Fibroblast of the aortic adventitia (primary cell): ENCODE results near the gene PLEKHA1. TPM values are rescaled to one million over a fixed set of nuclear protein-coding genes. Genes with fewer than 3 reads are reported as not detected.

Experiments
- DNase-seq: peaks from one replicate; pipeline ENCODE4 v3.0.0-alpha.2; 2010; ENCODE audit warnings: low read depth
- H3K4me3 ChIP-seq: 2 replicates; pipeline ENCODE4 v1.5.1; 2011; ENCODE audit warnings: low read depth, mild to moderate bottlenecking, control low read depth, low read length, moderate library complexity
- CTCF ChIP-seq: IDR thresholded peaks from 2 replicates; pipeline ENCODE4 v1.5.1; 2011; ENCODE audit warnings: mild to moderate bottlenecking, low read length, control low read depth, inconsistent platforms; ENCODE audit not compliant: insufficient read depth
- total RNA-seq: library from RNA; depleted of rRNA; stranded (reverse); fragments of >200 nt; gene quantifications from 2 replicates; pipeline ENCODE4 v1.2.3, GENCODE V29; 2012; ENCODE audit warnings: low replicate concordance

PLEKHA1 gene
- total RNA-seq, 1 donor, result 29.8 TPM

- no peak for DNase-seq
- TF ChIP-seq CTCF, result no peak
- H3K4me3 ChIP-seq, result no peak overlapping the region
Measured at GRCh38 chr10:122352817-122353525, 21.5 kb upstream of the PLEKHA1 start.

- no peak overlapping the region for H3K4me3 ChIP-seq
- no peak for DNase-seq
- no peak for TF ChIP-seq CTCF
Measured at GRCh38 chr10:122354383-122354782, 20.1 kb upstream of the PLEKHA1 start.

GRCh38 chr10:122357685-122358084, 16.8 kb upstream of the PLEKHA1 start:
- no peak for TF ChIP-seq CTCF
- no peak overlapping the region for H3K4me3 ChIP-seq
- no peak for DNase-seq

GRCh38 chr10:122359621-122360020, 14.9 kb upstream of the PLEKHA1 start:
- DNase-seq, result no peak

GRCh38 chr10:122361046-122361445, 13.5 kb upstream of the PLEKHA1 start:
- no peak for TF ChIP-seq CTCF
- H3K4me3 ChIP-seq, result no peak overlapping the region
- no peak for DNase-seq

More at GRCh38 chr10:122359621-122360020, 14.9 kb upstream of the PLEKHA1 start:
- no peak overlapping the region for H3K4me3 ChIP-seq
- TF ChIP-seq CTCF, result no peak

- no peak for TF ChIP-seq CTCF
Measured at GRCh38 chr10:122362031-122362592, 12.4 kb upstream of the PLEKHA1 start.

More at GRCh38 chr10:122362031-122362592, 12.4 kb upstream of the PLEKHA1 start:
- H3K4me3 ChIP-seq, result no peak overlapping the region
- DNase-seq, result no peak
